Raji (cell line): ENCODE measurements around the gene PRLR.

Experiments
- POLR2A ChIP-seq: IDR thresholded peaks from 2 replicates; pipeline ENCODE4 v1.6.1; 2011; ENCODE audit warnings: low read depth, low read length, control low read depth; ENCODE audit not compliant: insufficient read depth

The PRLR gene

DNA sequence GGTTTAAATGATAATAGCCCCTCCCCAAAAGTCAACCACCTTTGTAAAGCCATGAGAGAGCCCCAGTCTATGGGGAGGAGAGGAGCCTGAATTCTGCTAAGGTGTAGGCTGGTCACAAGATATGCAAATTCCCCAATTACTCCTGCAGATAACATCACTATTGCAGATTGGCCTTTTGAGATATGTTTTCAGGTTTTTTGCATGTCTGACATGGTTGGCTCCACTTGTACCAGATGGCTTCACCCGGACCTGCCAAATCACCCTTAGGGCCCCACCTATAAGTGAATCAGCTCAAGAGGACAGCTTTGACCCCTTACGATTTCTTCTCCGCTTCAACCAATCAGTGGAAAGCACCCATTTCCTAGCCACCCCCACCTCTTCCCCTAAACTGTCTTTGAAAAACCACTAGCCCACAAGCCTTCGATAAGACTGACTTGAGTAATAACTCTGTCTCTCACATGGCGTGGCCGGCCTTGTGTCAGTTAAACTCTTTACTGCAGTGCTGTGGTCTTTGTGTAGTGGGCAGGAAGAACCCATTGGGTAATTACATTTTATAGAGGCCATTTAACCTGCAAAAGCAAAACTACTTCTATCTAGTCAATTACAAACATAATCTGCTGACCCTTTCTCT, 69.7 kb downstream of the PRLR start:
- no peak for TF ChIP-seq POLR2A

DNA sequence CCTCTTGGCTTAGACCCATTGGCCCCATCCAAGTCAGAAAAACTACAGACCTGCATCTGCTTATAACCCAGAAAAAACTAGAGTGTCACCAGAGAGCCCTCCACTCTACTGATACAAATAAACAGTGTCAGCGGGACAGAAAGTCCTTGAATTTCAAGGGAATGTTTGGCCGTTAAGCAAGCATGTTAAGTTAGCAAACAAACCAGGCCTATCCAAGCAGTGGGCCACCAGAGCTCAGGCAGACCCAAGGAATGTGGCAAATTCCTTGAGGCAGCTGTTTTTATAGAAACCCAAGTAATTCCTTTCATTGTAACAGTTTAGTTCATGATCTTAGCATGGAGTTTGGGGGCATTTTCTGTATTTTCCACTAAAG, 70.9 kb downstream of the PRLR start:
- no peak for TF ChIP-seq POLR2A

DNA sequence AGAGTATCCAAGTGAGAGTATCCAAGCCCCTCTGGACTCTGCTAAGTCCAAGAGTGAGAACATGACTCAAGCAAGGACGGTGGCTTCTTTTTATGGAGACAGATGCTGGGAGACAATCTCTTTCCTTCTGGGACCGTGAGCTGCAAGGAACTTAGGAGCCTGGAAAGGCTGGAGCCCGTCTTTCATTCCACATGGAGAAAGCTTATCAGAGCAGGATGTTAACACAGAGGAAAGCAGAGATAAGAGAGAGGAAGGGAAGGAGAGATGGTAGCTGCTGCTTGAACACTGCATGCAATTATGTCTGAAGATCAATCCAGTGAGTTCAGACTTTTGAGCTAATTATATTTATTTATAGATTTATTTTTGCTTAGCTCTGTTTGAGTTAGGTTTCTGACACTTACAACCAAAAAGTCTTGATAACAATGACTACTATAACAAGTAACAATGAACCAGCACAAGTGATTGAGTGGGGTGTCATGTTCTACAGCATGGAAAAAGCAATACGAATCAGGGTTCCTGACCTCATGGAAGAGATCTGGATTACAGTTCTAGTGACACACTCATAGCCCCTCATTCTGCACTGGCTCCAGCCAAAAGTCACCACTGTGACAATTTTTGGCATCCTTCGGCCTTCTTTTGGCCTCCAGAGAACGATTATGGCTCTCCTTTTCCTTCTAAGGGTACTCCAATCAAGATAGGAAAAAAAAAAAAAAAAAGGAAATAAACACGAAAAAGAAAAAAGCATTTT, 71.5 kb downstream of the PRLR start:
- no peak for TF ChIP-seq POLR2A

DNA sequence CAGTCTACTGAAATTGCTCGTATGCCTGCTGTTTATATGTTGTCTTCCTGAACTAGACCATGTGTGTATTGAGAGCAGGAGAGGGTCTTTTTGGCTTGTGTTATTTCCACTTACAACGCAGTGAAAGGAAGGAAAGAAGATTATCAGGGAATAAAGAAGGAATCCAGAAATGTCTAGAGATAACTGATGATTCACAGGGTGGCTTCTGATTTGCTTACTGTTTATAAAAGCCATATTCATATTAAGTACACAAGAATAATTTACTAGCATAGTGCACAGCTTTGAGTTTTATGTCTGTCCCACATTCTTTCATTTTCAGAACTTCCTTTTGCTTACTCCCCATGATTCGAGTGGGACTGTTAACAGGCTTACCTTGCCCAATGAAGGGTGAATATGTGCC, 72.1 kb downstream of the PRLR start:
- no peak for TF ChIP-seq POLR2A

DNA sequence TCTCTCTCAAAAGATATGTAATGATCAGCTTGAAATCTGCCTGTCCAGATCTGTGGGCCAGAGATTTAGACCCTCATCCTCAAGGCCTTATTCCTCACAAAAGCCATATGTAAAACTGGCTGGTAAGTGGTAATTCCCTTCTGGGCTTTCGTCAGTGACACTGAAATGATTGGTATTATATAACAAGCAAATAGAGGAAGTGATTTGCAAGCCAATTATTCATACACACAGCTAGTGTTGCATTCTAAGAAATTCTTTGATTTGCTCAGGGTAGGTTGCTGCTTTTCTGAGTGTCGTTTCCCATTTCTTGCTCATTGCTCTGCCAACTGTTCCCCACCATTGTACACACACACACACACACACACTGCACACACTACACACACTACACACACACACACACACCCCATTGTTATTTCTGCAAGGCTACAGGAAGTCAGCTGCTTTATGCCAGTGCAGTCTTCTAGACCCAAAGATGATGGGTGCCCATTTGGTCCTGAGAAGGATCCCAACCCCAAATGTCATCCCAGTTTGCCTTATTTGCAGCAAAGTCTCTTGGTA, 76.8 kb downstream of the PRLR start:
- no peak for TF ChIP-seq POLR2A

DNA sequence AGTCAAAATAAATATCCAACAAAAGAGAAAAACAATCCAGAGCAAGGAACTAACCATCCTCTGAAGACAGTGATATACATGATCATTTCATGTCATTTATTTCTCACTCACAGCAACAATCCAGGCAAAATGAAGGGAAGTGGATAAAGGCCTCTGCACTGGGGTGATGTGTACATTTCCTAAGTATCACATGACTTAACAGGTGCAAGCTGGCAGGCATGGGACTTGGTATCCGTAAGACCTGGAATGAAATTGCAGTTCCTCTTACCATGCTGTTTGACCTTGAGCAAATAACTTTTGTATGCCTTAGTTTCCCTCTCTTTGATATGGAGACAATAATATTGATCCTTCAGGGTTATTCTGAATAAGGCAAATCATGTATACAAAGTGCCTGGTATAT, 77.6 kb downstream of the PRLR start:
- TF ChIP-seq POLR2A = no peak

DNA sequence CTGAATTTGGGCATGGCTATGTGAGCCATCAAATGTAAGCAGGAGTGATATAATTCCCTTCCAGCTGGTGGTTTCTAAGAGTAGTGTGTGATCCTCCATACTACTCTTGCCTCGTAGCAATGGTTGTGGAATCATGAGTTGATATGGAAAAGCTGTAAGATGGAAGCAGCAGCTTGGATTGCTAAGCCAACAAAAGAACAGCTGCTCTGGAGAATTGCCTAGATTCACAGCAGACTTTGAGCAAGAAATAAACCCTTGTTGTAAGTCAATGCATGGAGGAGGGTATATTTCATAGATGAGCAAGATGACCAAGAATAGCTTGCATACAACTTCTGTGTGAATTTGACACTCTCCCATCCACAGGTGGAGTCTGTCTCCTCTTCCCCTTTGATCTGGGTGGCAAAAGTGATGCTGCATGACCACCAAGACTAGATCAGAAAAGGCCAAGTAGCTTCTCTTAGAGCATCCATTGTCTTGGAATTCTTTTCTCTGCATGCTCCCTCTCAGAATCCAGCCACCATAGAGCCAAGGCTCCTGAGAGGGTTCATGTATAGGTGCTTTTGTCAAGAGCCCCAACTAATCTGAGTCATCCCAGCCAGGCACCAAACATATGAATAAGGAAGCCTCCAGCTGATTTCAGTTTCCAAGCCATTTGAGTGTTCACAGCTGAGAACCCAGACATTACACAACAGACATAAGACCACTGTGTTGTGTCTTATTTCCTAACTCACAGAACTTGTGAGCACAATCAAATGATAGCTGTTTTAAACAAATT, 79.0 kb downstream of the PRLR start:
- no peak for TF ChIP-seq POLR2A

DNA sequence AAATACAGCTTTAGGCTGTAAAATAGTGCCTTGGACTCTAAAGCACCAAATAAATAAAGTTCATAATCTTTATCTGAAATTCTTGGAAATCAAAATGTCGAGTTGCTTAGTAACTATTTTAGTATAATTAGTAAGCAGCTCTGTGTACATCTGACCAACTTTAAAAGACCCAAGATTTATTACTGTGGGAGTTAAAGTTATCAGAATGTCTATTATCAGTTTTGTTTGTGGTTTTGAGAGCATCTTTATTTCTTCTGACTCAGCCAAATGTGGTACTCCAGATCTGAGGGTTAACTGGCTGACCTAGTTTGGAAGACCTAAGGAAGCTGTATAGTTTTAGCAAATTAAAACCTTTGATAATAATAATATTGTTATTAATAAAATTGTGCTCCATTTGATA, 81.2 kb downstream of the PRLR start:
- no peak for TF ChIP-seq POLR2A

DNA sequence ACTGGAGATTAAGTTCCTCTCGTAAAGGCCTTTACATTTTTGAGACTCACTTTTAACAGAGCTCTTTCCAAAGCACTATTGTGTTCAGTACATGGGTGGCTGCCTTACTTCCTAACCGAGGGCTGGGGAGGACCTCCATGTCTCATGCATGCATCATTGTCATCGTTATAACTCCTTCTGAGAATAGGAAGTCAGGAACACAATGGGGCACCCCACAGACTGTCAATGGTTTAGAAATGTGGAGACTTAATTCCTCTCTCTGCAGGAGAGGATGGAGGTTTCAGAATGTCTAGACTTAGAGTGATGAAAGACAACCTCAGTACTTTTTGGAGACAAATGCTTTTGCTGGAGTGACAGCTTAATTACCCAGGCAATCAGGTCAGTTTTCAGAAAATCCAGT, 83.9 kb downstream of the PRLR start:
- no peak for TF ChIP-seq POLR2A

DNA sequence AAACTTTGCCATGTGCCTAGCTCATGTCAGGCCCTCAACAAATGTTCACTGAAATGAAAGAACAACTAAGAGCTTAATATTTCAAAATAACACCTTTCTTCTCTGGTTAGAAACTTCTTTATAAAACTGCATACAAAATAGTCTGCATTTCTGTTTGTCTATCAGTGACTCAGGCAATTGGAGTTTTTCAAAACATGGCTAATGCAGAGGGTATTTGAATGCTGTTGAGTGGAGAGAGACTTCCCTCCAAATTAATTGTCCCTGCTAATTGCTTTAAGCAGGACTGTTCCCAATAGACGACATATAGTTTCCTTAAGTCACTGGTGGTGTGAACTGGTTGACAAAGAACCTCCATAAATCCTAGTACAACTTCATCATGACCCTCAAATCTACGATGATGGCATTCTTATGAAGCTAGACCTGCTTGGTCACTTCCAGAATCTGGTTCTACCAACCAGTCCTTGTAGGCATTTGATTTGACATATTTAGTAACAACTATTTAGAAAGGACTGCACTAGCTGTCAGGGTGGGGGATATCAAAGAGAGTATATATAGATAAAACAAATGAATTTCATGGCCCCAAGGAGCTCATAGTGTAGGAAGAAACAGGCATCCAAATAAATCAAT, 84.5 kb downstream of the PRLR start:
- no peak for TF ChIP-seq POLR2A

DNA sequence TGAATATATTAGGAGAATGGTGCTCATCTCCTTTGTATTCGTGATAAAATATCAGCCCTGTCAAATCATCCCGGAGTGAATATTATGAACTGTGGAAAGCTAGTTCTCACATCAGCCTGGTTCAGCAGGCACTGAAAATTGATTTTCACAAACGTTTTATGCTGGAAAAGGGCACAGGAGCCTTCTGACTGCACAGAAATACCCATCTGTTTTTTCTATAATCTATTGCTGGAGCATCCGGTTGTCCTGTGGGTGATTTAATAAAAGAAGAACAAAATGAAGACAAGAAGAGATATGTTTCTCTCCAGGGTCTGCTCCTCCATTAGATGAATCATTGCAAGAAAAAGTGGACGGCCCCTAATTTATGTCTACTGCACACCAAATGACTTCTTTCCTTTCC, 85.3 kb downstream of the PRLR start:
- no peak for TF ChIP-seq POLR2A

DNA sequence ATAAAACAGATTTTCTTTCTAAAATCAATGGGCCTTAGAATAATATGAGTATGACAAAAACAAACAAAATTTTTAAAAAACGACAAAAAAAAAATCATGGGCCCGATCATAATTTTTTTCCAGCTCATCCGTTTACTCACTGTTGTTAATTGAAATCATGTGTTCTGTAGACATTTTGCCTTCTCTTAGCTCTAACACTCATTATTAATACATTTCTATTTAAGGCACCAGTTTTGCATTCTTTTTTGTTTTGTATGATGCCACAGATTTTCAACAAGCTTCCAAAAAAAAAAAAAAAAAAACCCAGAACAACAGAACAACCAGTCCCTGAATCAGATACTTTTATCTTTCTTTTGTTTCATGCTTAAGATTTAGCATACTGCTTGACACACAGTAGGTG, 86.4 kb downstream of the PRLR start:
- no peak for TF ChIP-seq POLR2A

DNA sequence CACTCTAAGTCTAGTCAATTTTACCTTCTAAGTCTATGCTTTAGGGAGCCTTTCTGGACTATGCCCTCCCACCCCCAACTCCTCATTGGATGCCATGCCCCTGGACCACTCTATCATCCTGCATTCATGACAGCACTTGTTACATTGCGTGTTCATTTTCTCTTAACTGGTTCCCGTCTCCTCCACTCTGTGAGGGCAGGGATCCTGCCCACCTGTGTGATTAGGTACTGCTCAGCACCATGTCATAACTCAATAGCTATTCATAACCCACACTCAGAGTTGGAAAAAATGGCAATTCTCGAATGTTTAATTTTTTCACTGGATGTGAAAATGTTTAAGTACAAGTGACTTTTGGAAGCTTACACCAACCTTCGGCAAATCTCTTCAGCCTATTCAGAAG, 88.5 kb downstream of the PRLR start:
- TF ChIP-seq POLR2A = no peak

DNA sequence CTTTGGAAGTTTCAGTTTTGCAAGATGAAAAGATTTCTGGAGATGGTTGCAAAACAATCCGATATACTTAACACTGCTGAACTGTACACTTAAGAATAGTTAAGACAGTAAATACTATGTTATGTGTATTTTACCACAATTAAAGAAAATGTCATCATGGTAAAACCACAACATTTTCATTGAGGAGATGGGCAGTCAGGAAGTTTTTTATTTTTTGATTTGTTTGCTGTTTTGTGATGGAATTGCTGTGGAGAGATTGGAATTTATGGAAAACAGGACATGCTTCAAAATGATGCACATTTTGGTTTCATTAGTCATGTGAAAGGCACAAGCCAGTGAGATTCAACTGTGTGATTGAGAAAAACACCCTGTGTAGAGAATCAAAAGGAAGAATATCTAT, 92.1 kb downstream of the PRLR start:
- no peak for TF ChIP-seq POLR2A

DNA sequence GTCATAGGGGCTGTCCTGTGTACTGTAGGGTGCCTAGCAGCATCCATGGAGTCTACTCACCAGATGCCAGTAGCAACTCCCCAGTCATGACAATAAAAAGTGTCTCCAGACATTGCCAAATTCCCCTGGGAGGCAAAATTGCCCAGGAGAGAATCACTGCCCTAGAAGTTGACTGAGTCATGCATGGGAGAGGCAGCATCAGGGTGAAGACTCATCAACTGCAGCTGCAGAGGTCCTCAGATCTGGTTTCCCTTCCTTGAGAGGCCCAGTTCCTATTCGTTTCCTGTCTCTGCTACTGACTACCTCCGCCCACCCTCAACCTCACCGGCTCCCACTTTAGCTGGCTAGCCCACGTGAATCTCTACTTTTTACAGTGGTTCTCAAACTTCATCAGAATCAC, 93.9 kb downstream of the PRLR start:
- TF ChIP-seq POLR2A = no peak
